GM23248 (cell line): ENCODE measurements around the gene NQO2. TPM values are rescaled to one million over a fixed set of nuclear protein-coding genes. Genes with fewer than 3 reads are reported as not detected.
A peak's percentile ranks its signal among the peaks of the same experiment; 100 is the strongest.

ENCODE experiments used
- DNase-seq: peaks from one replicate; pipeline ENCODE4 v3.0.0-alpha.2; 2015
- H2AFZ ChIP-seq: fragments of 200-600 bp; sonication (generic); 2 replicates; pipeline ENCODE4 v1.6.1; 2016; ENCODE audit warnings: antibody characterized with exemption
- H3F3A ChIP-seq: fragments of 200-600 bp; sonication (generic); 2 replicates; pipeline ENCODE4 v1.6.1; 2016; ENCODE audit warnings: mild to moderate bottlenecking, antibody characterized with exemption, mixed run types; ENCODE audit not compliant: insufficient read depth
- H3K27ac ChIP-seq: fragments of 200-600 bp; sonication (generic); 2 replicates; pipeline ENCODE4 v1.5.1; 2016; ENCODE audit warnings: mild to moderate bottlenecking
- H3K27me3 ChIP-seq: fragments of 200-600 bp; sonication (generic); replicated peaks from 2 replicates; pipeline ENCODE4 v1.6.1; 2016; ENCODE audit warnings: mild to moderate bottlenecking; ENCODE audit not compliant: insufficient read depth
- H3K36me3 ChIP-seq: fragments of 200-600 bp; sonication (generic); 2 replicates; pipeline ENCODE4 v1.6.1; 2016; ENCODE audit warnings: low read depth, mild to moderate bottlenecking
- H3K4me1 ChIP-seq: fragments of 200-600 bp; sonication (generic); 2 replicates; pipeline ENCODE4 v1.6.1; 2016; ENCODE audit warnings: mild to moderate bottlenecking; ENCODE audit not compliant: insufficient read depth
- H3K4me2 ChIP-seq: fragments of 200-600 bp; sonication (generic); one replicate; pipeline ENCODE4 v1.6.1; 2016; ENCODE audit warnings: mild to moderate bottlenecking; ENCODE audit not compliant: unreplicated experiment
- H3K4me3 ChIP-seq: fragments of 200-600 bp; sonication (generic); 2 replicates; pipeline ENCODE4 v1.5.1; 2016; ENCODE audit warnings: mild to moderate bottlenecking
- H3K79me2 ChIP-seq: fragments of 200-600 bp; sonication (generic); 2 replicates; pipeline ENCODE4 v1.6.1; 2016; ENCODE audit warnings: mild to moderate bottlenecking; ENCODE audit not compliant: insufficient read depth
- H3K9ac ChIP-seq: fragments of 200-600 bp; sonication (generic); 2 replicates; pipeline ENCODE4 v1.6.1; 2016; ENCODE audit warnings: mild to moderate bottlenecking
- H3K9me2 ChIP-seq: fragments of 200-600 bp; sonication (generic); 2 replicates; pipeline ENCODE4 v1.6.1; 2016; ENCODE audit warnings: mixed run types, mild to moderate bottlenecking, moderate library complexity; ENCODE audit not compliant: insufficient read depth
- H3K9me3 ChIP-seq: fragments of 200-600 bp; sonication (generic); one replicate; pipeline ENCODE4 v1.6.1; 2017; ENCODE audit warnings: low read depth
- H4K20me1 ChIP-seq: fragments of 200-600 bp; sonication (generic); 2 replicates; pipeline ENCODE4 v1.6.0; 2016; ENCODE audit not compliant: insufficient read depth
- EZH2 ChIP-seq: fragments of 200-600 bp; sonication (generic); IDR thresholded peaks from 2 replicates; pipeline ENCODE4 v1.6.1; 2018; ENCODE audit warnings: antibody characterized with exemption, mild to moderate bottlenecking; ENCODE audit not compliant: insufficient read depth, poor library complexity, severe bottlenecking
- EZH2phosphoT487 ChIP-seq: fragments of 200-600 bp; sonication (generic); IDR thresholded peaks from 2 replicates; pipeline ENCODE4 v1.6.1; 2018; ENCODE audit warnings: antibody characterized with exemption, moderate library complexity, mild to moderate bottlenecking, low read depth; ENCODE audit not compliant: insufficient read depth
- WGBS, 2 experiments: methylation state at CpG; one replicate each; pipeline ENCODE4 v1.1.6; 2015 to 2017; ENCODE audit warnings: low lambda C conversion rate in 2 of 2, low coverage in 1 of 2; ENCODE audit errors: missing lambda C conversion rate in 2 of 2; 5-methylcytosine and 5-hydroxymethylcytosine counted together
- in situ Hi-C: fragments of 300-500 bp; cut with MboI; formaldehyde crosslinking; loops from 2 replicates; pipeline ENCODE4 v1.15.0; 2020
- polyA plus RNA-seq: library from polyadenylated mRNA; unstranded; fragments of >200 nt; fragmentation: Nextera tagmentation; extraction: Ambion mirVana; gene quantifications from 2 replicates; pipeline ENCODE4 v1.2.1, GENCODE V29; 2016
- total RNA-seq: library from RNA; depleted of rRNA; stranded (reverse); fragments of >200 nt; shearing (Covaris generic); gene quantifications from 2 replicates; pipeline ENCODE4 v1.2.3, GENCODE V29; 2014

NQO2 gene
- total and polyA plus RNA-seq, 2 experiments from 2014 or later, result 29.6 to 61.0 TPM

DNA sequence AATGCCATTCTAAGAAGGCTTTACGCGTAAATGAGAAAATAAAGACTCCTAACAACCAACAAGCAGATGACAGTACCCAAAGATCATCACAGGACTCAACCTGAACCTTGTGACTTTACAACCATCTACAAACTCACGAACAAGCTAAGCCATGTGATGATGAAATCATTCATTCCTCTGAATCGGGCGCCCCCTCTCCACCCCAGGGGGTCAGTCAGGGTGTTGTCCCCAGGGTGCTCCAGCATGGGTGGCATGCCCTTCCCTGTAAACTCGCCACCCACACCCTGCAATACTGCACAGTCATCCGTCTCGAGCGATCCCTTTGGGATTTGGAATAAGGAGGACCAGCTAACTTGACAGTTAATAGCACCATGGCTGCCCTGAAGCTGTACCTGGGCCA lies 40.9 kb upstream of the NQO2 start:
- H3K9me2 ChIP-seq, result no peaks in the 10 kb centered on the region
- no peaks in the 10 kb centered on the region for H4K20me1 ChIP-seq
- H3K36me3 ChIP-seq, result no peaks in the 10 kb centered on the region
- in situ Hi-C loops, result no loop called here
- peaks cover 22% of the 10 kb centered on the region for H3F3A ChIP-seq
- H3K4me3 ChIP-seq, result no peak overlapping the region
- DNase-seq, result no peak
- peaks cover 18% of the 10 kb centered on the region for H3K4me1 ChIP-seq
- no peak overlapping the region for H3K4me2 ChIP-seq
- 0 out of 2 replicates have a peak overlapping the region, but pooled peaks have one; percentile 63 for H3K27ac ChIP-seq
- H3K27me3 ChIP-seq, result no peaks in the 10 kb centered on the region
- H3K9ac ChIP-seq, result no peak overlapping the region
- no peaks in the 10 kb centered on the region for H3K9me3 ChIP-seq
- TF ChIP-seq EZH2phosphoT487, result no peak
- TF ChIP-seq EZH2, result no peak
- H2AFZ ChIP-seq, result no peak overlapping the region
- peaks cover 97% of the 10 kb centered on the region for H3K79me2 ChIP-seq
- 92% methylated on average over 9 of the region's 9 CpGs for WGBS, 2 experiments

DNA sequence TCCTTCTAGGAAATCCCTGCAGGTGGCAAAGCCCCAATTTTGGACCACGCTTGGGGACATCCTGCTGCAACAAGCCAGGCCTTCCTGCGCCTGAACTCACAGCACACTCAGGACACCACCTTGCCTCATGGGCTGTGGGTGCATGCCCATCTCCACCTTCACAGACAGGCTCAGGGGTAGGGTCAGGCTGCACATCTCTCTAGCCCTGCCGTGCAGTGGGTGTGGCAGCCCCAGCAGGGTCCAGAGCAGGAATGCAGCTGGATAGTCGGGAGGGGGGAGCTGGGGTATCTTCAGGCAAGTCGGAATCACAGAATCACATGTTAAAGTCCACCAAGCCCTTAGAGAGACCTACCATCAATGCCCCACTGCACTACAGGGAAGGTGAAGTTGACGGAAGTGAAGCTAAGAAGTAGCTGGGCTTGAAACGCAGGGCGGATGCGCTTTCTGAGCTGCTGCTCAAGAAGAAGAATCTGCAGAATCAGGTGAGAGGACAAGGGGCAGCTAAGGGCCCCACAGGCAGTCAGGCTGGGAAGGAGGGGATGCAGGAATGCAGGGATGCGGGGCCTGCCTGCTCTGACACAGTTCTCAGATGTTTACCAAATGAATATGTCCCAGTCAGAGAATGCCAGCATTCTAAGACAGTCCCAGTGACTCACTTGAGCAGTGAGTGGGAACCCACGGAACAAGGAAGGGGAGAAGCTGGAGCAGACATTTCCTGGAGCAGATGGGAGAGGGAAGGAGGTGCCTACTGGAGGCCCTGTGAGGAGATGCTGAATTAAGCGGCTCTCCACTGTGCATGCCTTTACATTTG lies 39.6 kb upstream of the NQO2 start:
- Histone ChIP-seq H3K27me3 (no peaks in the 10 kb centered on the region), H3K4me1 (peaks cover 18% of the 10 kb centered on the region), H3K9ac (peak overlapping the region; percentile 38), H3K4me2 (peak overlapping the region; percentile 21), H3F3A (peaks cover 22% of the 10 kb centered on the region), H3K36me3 (no peaks in the 10 kb centered on the region), H3K4me3 (no peak overlapping the region), H3K9me3 (no peaks in the 10 kb centered on the region), H4K20me1 (no peaks in the 10 kb centered on the region), H2AFZ (0 out of 2 replicates have a peak overlapping the region, but pooled peaks have one; percentile 19), H3K79me2 (peaks cover 97% of the 10 kb centered on the region), H3K9me2 (no peaks in the 10 kb centered on the region), H3K27ac (peak overlapping the region; percentile 63)
- WGBS, 2 experiments, result 56% methylated on average over 12 of the region's 12 CpGs
- peak; percentile 94 for DNase-seq
- no peak for TF ChIP-seq EZH2phosphoT487
- TF ChIP-seq EZH2, result no peak
- in situ Hi-C loops, result no loop called here

GRCh38 chr6:2960935-2961334 lies 38.8 kb upstream of the NQO2 start:
- H3K4me1 ChIP-seq, result peaks cover 18% of the 10 kb centered on the region
- H3F3A ChIP-seq, result peaks cover 22% of the 10 kb centered on the region
- H3K9me3 ChIP-seq, result no peaks in the 10 kb centered on the region
- no peak overlapping the region for H3K4me3 ChIP-seq
- no peaks in the 10 kb centered on the region; the same call in 1 of the 2 replicates for H3K36me3 ChIP-seq
- H3K9ac ChIP-seq, result peak overlapping the region; percentile 38; the same call in 1 of the 2 replicates
- 80 to 84% methylated on average over 4 of the region's 4 CpGs for WGBS, 2 experiments
- no peak overlapping the region for H3K4me2 ChIP-seq
- no peaks in the 10 kb centered on the region for H3K9me2 ChIP-seq
- no peak for DNase-seq
- H2AFZ ChIP-seq, result 0 out of 2 replicates have a peak overlapping the region, but pooled peaks have one; percentile 19
- H3K27me3 ChIP-seq, result no peaks in the 10 kb centered on the region
- peaks cover 97% of the 10 kb centered on the region for H3K79me2 ChIP-seq
- peak overlapping the region; percentile 63 for H3K27ac ChIP-seq
- no peak for TF ChIP-seq EZH2phosphoT487
- no peak for TF ChIP-seq EZH2
- in situ Hi-C loops, result no loop called here
- H4K20me1 ChIP-seq, result no peaks in the 10 kb centered on the region

DNA sequence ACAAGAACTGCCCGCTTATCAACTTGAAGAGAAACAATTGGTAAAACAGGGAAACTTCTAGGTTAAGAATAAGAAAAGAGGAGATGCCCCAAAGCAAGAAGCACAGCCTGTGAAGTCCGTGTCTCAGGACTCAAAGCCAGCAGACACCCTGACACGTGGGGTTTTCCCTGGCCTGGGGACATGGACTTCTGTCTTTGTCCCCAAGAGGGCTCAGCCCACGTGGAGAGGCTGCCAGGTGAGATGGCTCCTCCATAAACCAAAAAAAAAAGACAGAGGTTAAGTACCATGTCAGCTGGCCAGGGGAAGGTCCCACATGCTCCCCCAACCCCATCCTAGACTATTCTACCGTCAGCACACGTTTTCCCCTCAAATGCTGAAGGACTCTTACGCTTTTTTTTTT lies 38.2 kb upstream of the NQO2 start:
- WGBS, 2 experiments, result 88 to 94% methylated on average over 7 of the region's 7 CpGs
- Histone ChIP-seq H3K4me1 (peaks cover 18% of the 10 kb centered on the region), H3K9me2 (no peaks in the 10 kb centered on the region), H3K4me3 (no peak overlapping the region), H2AFZ (no peak overlapping the region), H3K9ac (peak overlapping the region; percentile 38; the same call in 1 of the 2 replicates), H3F3A (peaks cover 22% of the 10 kb centered on the region), H4K20me1 (no peaks in the 10 kb centered on the region), H3K27ac (peak overlapping the region; percentile 63), H3K4me2 (no peak overlapping the region), H3K36me3 (no peaks in the 10 kb centered on the region; the same call in 1 of the 2 replicates), H3K27me3 (no peaks in the 10 kb centered on the region), H3K79me2 (peaks cover 97% of the 10 kb centered on the region), H3K9me3 (no peaks in the 10 kb centered on the region)
- in situ Hi-C loops, result no loop called here
- no peak for TF ChIP-seq EZH2
- no peak for TF ChIP-seq EZH2phosphoT487
- no peak for DNase-seq
